Measurements from ENCODE around the gene ZNF83.
"Not testable (repeated sequence)": the region's sequence is repeated elsewhere in the genome, so short reads cannot be mapped to it uniquely, and the experiment has no call there.

Gene ZNF83
- long read RNA-seq, transcript ZNF83-202 (4 exons, 2,726 nt), result major isoform, 7 of 40 reads
- long read RNA-seq, partial matches to known transcripts, result 13 of 40 reads
- long read RNA-seq, other reads (novel, unspliced or antisense), result 14 of 40 reads

DNA sequence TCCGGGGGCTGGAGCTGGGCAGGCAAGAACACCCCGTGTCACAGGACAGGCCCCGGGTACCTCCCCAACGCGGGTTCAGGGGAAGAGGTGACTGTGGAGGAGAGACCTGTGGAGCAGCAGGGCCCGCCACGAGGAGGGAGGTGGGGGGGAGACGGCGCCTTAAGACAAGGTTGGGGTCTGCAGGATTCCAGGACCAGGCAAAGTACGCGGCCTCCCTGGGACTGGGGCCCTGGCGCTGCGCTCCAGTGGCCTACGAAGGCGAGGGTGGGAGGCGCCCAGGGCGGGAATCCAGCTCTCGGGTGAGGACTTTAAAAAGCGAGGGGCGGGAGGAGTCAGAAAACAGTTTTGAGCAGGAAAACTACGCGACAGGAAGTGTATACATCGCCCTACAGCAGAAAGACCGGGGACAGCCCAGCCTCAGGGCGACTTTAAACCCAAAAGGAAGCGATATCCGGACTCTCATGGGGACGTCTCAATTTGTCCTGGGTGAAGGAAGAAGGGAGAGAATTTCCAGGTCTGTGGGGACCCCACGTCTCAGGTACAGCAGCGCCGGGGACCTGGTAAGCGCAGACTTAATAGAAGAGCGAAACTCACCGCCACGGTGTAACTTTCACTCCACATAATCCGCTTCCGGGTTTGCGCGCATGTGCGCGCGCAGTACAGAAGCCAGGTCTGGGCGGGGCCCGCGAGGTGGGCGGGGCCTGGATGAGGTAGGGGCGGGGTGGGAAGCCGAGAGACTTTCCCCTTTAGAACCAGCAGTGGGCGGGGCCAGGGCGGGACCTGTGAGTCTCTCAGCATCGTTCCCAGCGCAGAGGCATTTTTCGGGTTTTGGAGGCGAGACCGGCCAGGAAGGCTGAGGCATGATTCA, at the start of gene ZNF83:
ZNF83 (minus strand) TSS at position 638 of the 868 bp plus-strand sequence.
- TF ChIP-seq CTCF (IDR thresholded peaks at IDR 0.05; ENCODE audit: insufficient read depth, low read length) (no peak), SPI1 (IDR thresholded peaks at IDR 0.05; ENCODE audit: borderline replicate concordance, low read depth) (peak; percentile 20; the same call in 1 of the 2 replicates), POLR2AphosphoS5 (IDR thresholded peaks at IDR 0.05; ENCODE audit: low read depth) (peak; percentile 79)
- TF ChIP-seq, protein P1, sequence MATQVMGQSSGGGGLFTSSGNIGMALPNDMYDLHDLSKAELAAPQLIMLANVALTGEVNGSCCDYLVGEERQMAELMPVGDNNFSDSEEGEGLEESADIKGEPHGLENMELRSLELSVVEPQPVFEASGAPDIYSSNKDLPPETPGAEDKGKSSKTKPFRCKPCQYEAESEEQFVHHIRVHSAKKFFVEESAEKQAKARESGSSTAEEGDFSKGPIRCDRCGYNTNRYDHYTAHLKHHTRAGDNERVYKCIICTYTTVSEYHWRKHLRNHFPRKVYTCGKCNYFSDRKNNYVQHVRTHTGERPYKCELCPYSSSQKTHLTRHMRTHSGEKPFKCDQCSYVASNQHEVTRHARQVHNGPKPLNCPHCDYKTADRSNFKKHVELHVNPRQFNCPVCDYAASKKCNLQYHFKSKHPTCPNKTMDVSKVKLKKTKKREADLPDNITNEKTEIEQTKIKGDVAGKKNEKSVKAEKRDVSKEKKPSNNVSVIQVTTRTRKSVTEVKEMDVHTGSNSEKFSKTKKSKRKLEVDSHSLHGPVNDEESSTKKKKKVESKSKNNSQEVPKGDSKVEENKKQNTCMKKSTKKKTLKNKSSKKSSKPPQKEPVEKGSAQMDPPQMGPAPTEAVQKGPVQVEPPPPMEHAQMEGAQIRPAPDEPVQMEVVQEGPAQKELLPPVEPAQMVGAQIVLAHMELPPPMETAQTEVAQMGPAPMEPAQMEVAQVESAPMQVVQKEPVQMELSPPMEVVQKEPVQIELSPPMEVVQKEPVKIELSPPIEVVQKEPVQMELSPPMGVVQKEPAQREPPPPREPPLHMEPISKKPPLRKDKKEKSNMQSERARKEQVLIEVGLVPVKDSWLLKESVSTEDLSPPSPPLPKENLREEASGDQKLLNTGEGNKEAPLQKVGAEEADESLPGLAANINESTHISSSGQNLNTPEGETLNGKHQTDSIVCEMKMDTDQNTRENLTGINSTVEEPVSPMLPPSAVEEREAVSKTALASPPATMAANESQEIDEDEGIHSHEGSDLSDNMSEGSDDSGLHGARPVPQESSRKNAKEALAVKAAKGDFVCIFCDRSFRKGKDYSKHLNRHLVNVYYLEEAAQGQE (IDR thresholded peaks at IDR 0.05; ENCODE audit: insufficient replicate concordance, low read depth), result no peak
- DNase-seq (ENCODE audit: low read depth in 1 of 2, low spot score in 1 of 2), result peak; percentile 84 to 96
- no peaks in the 10 kb centered on the region for H3K27me3 ChIP-seq (ENCODE audit: insufficient read depth, poor library complexity, severe bottlenecking)
- H3K4me3 ChIP-seq (replicated peaks; ENCODE audit: insufficient read depth, low read length), result peak within 1 kb of the TSS; percentile 63
- peak within 1 kb of the TSS; percentile 81 for H3K27ac ChIP-seq (replicated peaks)

DNA sequence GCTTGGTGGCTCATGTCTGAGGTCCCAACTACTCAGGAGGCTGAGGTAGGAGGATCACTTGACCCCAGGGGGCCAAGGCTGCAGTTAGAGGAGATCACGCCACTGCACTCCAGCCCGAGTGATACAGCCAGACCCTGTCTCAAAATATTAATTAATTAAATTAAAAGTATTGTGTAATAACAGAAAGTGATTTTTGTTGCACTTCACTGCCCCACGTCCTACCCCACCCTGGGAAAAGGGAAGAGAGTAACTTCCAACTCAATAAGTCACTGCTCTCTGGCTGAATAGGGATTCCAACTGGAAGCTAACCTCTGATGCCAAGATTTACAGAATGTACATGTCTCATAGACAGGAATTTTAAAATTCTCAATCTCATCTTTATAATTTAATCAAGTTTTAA, 49.5 kb upstream of the ZNF83 start:
- H3K4me3 ChIP-seq (replicated peaks; ENCODE audit: insufficient read depth, low read length), result no peak overlapping the region
- no peaks in the 10 kb centered on the region for H3K27me3 ChIP-seq (ENCODE audit: insufficient read depth, poor library complexity, severe bottlenecking)
- no peak overlapping the region for H3K27ac ChIP-seq (replicated peaks)
- TF ChIP-seq CTCF (IDR thresholded peaks at IDR 0.05; ENCODE audit: insufficient read depth, low read length) (no peak), POLR2AphosphoS5 (IDR thresholded peaks at IDR 0.05; ENCODE audit: low read depth) (no peak), SPI1 (IDR thresholded peaks at IDR 0.05; ENCODE audit: borderline replicate concordance, low read depth) (no peak), GABPA (IDR thresholded peaks at IDR 0.05; ENCODE audit: low read depth) (no peak)
- TF ChIP-seq, protein P1 (IDR thresholded peaks at IDR 0.05; ENCODE audit: insufficient replicate concordance, low read depth), result no peak
- no peak for DNase-seq (ENCODE audit: low read depth in 1 of 2, low spot score in 1 of 2)

- no peaks in the 10 kb centered on the region for H3K27me3 ChIP-seq (ENCODE audit: insufficient read depth, poor library complexity, severe bottlenecking)
- TF ChIP-seq SPI1 (IDR thresholded peaks at IDR 0.05; ENCODE audit: borderline replicate concordance, low read depth) (no peak), POLR2AphosphoS5 (IDR thresholded peaks at IDR 0.05; ENCODE audit: low read depth) (no peak), GABPA (IDR thresholded peaks at IDR 0.05; ENCODE audit: low read depth) (no peak), CTCF (IDR thresholded peaks at IDR 0.05; ENCODE audit: insufficient read depth, low read length) (no peak)
- TF ChIP-seq, protein P1 (IDR thresholded peaks at IDR 0.05; ENCODE audit: insufficient replicate concordance, low read depth), result no peak
- no peak overlapping the region for H3K27ac ChIP-seq (replicated peaks)
- H3K4me3 ChIP-seq (replicated peaks; ENCODE audit: insufficient read depth, low read length), result no peak overlapping the region
- no peak for DNase-seq (ENCODE audit: low read depth in 1 of 2, low spot score in 1 of 2)
Observed at GRCh38 chr19:52685811-52686210, 47.7 kb upstream of the ZNF83 start.

GRCh38 chr19:52681216-52681615, 43.1 kb upstream of the ZNF83 start:
- not testable (repeated sequence) for H3K4me3 ChIP-seq (replicated peaks; ENCODE audit: insufficient read depth, low read length); H3K27me3 ChIP-seq (ENCODE audit: insufficient read depth, poor library complexity, severe bottlenecking); H3K27ac ChIP-seq (replicated peaks); DNase-seq (ENCODE audit: low read depth in 1 of 2, low spot score in 1 of 2)
